Activated naive CD8-positive, alpha-beta T cell (primary cell): ENCODE measurements around the gene GRIK3.
"Not testable (repeated sequence)": the region's sequence is repeated elsewhere in the genome, so short reads cannot be mapped to it uniquely, and the experiment has no call there.

Source experiments
- H3K27ac Mint-ChIP-seq: one replicate; pipeline ENCODE4 v1.8.0; 2021; ENCODE audit warnings: mixed read lengths
- H3K27me3 Mint-ChIP-seq: one replicate; pipeline ENCODE4 v1.8.0; 2021; ENCODE audit warnings: mixed read lengths
- H3K36me3 Mint-ChIP-seq: one replicate; pipeline ENCODE4 v1.8.0; 2021; ENCODE audit warnings: mixed read lengths
- H3K4me1 Mint-ChIP-seq: one replicate; pipeline ENCODE4 v1.8.0; 2021; ENCODE audit warnings: low read depth, mixed read lengths
- H3K4me3 Mint-ChIP-seq: one replicate; pipeline ENCODE4 v1.8.0; 2021; ENCODE audit warnings: mild to moderate bottlenecking, mixed read lengths
- H3K9me3 Mint-ChIP-seq: one replicate; pipeline ENCODE4 v1.8.0; 2021; ENCODE audit warnings: low read depth, mixed read lengths

The GRIK3 gene

DNA sequence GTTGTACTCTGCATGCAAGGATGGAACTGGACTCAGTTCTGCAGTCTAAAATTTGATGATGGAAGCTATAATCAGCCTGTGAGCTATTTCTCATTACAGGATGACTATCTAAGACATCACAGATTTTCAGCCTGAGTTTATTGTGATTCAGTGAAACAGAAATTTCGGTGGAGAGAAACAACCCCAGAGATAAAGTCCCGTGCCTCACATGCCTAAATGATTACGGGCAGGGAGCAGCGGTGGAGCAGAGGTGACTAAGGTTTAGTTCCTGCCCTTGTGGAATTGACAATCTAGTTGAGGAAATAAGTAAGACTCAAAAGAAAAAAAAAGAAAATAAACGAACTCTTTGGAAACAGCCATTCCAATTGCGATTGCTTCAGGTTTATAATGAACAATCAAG lies 96.9 kb downstream of the GRIK3 start:
- H3K27me3 Mint-ChIP-seq: peaks cover 10% of the 10 kb centered on the region
- H3K36me3 Mint-ChIP-seq: no peaks in the 10 kb centered on the region
- H3K27ac Mint-ChIP-seq: no peak overlapping the region
- H3K9me3 Mint-ChIP-seq: no peaks in the 10 kb centered on the region
- no peaks in the 10 kb centered on the region for H3K4me1 Mint-ChIP-seq
- H3K4me3 Mint-ChIP-seq: no peak overlapping the region

DNA sequence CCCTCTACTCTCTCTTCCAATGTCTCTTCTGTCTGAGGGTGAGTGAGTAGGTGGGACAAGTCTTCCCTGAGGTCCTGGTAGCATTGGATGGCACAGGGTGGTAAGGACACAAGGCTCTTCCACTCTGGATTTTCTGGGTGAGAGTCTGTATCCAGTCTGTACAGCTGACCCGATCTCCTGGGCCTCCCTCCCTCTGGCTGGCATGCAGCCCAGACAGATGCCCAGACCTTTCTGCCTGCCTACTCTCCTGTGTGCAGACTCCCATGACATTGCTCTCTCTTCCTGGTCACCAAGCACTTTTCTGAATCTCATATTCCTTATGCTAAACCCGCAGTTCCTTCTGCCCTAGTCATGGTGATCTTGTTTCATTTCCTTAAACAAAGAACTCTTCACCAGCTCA lies 100.3 kb downstream of the GRIK3 start:
- Mint-ChIP-seq H3K27me3 (peaks cover 10% of the 10 kb centered on the region), H3K27ac (no peak overlapping the region), H3K36me3 (no peaks in the 10 kb centered on the region), H3K4me3 (no peak overlapping the region), H3K9me3 (no peaks in the 10 kb centered on the region), H3K4me1 (no peaks in the 10 kb centered on the region)

DNA sequence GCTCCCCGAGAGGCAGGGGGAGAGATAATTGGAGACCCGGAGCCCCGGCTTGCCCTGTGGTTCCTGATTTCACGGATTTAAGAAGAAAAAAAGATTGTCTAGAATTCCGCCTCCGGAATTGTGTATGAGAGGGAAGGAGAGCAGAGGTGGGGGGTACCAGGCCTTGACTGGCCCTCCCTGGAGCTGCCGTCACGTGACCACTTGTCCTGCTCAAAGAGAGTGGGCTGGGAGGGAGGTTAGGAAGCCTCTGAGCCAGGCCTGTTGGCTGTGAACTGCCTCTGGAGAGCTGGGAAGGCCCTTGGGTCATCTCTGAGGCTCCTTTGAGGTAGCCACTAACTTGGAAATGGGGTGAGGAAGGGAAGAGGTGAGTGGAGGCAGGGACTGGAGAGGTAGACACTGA lies 106.5 kb downstream of the GRIK3 start:
- Mint-ChIP-seq H3K4me1 (no peaks in the 10 kb centered on the region), H3K27ac (no peak overlapping the region), H3K9me3 (no peaks in the 10 kb centered on the region), H3K4me3 (no peak overlapping the region), H3K27me3 (peaks cover 3% of the 10 kb centered on the region), H3K36me3 (no peaks in the 10 kb centered on the region)

DNA sequence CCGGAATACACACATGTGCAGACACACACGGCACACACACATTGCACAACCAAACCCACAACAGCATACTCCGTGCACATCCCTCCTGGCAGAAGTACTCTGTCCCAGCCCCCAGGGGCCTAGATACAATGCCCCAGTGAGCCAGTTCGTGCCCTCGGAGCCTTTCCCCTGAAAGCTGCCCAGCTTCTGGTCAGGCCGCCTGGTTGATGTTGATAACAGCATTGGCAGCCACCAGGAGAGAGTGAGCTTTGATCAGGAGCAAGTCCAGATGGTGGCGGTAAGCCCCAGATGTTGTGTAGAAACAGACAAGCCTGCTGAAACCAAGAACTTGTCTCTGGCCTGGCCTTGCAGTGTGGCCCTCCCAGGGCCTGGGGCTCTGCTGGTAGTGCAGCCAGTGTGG lies 109.1 kb downstream of the GRIK3 start:
- no peaks in the 10 kb centered on the region for H3K36me3 Mint-ChIP-seq

DNA sequence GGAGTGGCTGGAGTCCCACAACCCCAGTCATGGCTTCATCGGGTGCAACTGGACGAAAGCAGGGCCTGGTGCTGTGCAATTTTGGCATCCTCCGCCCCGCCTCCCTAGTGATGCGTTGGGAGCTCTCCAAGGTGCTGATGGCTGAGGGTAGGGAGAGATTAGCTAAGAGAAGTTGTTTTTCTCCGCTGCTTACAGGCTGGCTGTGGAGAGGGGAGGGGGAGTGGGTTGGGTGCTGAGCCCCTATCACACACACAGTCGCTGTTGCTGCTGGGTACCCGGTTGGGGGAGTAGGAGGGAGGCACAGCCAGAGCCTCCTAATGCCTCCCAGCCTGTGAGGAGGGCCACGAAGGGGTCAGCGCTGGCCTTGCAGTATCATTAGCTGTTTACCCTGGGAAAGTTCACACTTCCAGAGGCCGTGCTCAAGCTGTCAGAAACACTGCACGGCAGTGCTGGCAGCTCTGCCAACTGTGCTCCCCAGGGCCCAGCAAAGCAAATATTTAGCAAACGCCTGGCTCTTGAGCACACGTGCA lies 110.0 kb downstream of the GRIK3 start:
- H3K27me3 Mint-ChIP-seq: peaks cover 3% of the 10 kb centered on the region
- H3K4me1 Mint-ChIP-seq: no peaks in the 10 kb centered on the region
- no peak overlapping the region for H3K27ac Mint-ChIP-seq
- no peaks in the 10 kb centered on the region for H3K9me3 Mint-ChIP-seq
- H3K4me3 Mint-ChIP-seq: no peak overlapping the region
- no peaks in the 10 kb centered on the region for H3K36me3 Mint-ChIP-seq

More for the DNA sequence above, 109.1 kb downstream of the GRIK3 start:
- H3K4me3 Mint-ChIP-seq: no peak overlapping the region
- H3K9me3 Mint-ChIP-seq: no peaks in the 10 kb centered on the region
- H3K27ac Mint-ChIP-seq: no peak overlapping the region
- H3K27me3 Mint-ChIP-seq: peaks cover 3% of the 10 kb centered on the region
- no peaks in the 10 kb centered on the region for H3K4me1 Mint-ChIP-seq

DNA sequence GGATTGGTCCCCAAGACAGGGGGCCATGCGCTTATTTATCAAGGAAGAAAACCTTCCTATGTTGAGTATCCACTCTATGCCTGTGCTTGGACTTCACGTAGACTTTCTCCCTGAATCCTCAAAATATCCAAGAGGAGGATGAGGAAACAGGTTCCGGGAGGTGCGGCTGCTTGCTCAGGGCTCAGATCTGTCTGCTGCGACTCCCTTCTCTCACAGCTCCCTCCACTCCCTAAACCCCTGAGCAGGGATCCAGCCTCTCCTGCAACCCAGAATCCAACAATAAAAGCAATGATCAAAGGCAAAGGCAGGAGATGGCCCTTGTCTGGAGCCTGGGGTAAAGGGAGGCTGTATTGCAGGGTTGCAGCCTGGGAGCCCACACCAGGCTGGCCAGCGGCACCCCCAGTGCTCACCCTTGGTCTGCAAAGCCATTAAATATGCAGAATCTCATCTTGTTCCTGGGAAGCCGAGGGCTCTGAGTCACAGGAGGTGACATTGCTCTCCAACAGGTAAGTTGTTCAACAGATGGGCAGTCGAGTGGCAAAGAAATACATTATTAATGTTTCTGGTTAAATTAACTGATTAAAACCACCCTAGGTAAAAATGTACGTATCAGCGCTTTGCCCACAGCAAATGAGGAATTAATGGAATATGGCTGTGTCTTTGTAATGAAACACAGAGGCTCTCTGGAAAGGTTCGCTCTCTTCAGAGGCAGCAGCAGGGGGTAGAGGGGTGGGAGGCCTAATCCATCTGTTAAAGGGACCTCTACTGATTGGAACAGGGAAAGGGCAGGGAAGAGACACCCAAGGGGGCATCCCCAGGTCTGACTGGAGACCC lies 111.5 kb downstream of the GRIK3 start:
- H3K4me1 Mint-ChIP-seq: no peaks in the 10 kb centered on the region
- H3K4me3 Mint-ChIP-seq: no peak overlapping the region
- peaks cover 3% of the 10 kb centered on the region for H3K27me3 Mint-ChIP-seq
- H3K9me3 Mint-ChIP-seq: no peaks in the 10 kb centered on the region
- no peaks in the 10 kb centered on the region for H3K36me3 Mint-ChIP-seq
- H3K27ac Mint-ChIP-seq: no peak overlapping the region

DNA sequence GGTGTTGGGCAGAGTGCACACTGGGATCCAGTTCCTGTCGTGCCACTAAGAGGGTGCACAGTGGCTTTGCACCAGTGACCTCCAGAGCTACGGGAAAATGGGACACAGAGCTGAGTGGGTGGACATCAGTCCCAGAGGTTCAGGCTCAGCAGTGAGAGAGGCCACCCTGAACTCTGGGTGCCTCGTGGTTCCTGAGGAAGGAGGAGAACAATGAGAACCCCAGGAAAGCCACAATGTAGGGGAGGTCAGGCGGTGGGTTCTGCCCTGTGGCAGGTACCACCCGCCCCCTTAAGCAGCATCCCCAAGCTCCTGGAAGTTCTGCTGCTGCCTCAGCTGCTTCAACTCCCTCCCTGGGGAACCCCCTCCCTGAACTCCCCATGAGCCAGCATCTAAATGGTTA lies 112.2 kb downstream of the GRIK3 start:
- Mint-ChIP-seq H3K9me3 (no peaks in the 10 kb centered on the region), H3K4me1 (no peaks in the 10 kb centered on the region), H3K27me3 (peaks cover 3% of the 10 kb centered on the region), H3K36me3 (no peaks in the 10 kb centered on the region), H3K27ac (no peak overlapping the region), H3K4me3 (no peak overlapping the region)

DNA sequence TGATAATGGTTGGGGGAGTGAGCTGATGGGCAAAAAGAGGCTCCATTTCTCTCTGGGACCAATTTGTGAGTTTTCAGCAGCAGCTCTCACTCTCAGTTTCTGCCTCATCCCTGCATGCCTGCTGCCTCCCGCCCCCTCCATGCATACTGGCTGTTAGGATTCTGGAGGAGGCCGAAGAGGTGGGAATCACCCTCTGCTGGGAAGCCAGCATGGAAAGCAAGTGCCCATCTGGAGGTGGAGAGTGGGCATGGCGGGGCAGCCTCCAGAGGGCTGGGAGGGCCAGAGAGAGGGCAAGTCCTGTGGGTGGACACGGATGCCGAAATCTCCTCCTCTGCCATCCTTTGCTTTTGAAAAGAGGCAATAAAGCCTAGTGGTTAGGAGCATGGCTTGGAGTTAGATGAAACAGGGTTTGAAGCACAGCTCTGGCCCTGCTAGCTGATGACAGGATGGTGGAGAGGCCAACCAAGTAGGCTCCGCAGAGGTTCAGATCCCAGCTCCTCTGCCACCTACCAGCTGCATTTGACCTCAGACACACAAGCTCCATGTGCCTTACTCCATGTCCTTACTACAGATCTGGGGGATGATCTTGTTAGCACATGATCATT lies 113.4 kb downstream of the GRIK3 start:
- peaks cover 3% of the 10 kb centered on the region for H3K27me3 Mint-ChIP-seq
- no peaks in the 10 kb centered on the region for H3K4me1 Mint-ChIP-seq
- H3K4me3 Mint-ChIP-seq: no peak overlapping the region
- H3K36me3 Mint-ChIP-seq: no peaks in the 10 kb centered on the region
- no peak overlapping the region for H3K27ac Mint-ChIP-seq
- no peaks in the 10 kb centered on the region for H3K9me3 Mint-ChIP-seq

DNA sequence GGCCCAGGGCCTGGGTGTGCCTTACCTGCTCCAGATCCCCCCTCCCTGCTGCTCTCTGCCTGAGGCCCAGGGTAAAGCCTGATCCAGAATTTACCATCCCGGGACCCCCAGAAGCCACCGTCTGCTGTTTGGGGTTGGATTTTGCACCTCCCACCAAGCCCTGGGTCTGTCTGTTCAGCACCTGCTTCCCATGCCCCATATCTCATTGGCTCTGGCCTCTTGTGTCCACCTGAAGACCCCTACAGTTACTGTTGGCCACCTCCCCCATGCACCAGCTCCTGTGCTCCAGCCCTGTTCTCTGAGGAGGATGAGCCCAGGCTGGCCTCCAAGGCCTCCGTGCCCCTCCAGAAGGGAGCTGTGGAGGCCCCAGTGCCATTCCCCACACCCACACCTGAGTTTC lies 113.9 kb downstream of the GRIK3 start:
- no peak overlapping the region for H3K27ac Mint-ChIP-seq
- H3K4me3 Mint-ChIP-seq: no peak overlapping the region
- H3K27me3 Mint-ChIP-seq: peaks cover 3% of the 10 kb centered on the region
- H3K9me3 Mint-ChIP-seq: no peaks in the 10 kb centered on the region
- H3K36me3 Mint-ChIP-seq: no peaks in the 10 kb centered on the region
- H3K4me1 Mint-ChIP-seq: no peaks in the 10 kb centered on the region

DNA sequence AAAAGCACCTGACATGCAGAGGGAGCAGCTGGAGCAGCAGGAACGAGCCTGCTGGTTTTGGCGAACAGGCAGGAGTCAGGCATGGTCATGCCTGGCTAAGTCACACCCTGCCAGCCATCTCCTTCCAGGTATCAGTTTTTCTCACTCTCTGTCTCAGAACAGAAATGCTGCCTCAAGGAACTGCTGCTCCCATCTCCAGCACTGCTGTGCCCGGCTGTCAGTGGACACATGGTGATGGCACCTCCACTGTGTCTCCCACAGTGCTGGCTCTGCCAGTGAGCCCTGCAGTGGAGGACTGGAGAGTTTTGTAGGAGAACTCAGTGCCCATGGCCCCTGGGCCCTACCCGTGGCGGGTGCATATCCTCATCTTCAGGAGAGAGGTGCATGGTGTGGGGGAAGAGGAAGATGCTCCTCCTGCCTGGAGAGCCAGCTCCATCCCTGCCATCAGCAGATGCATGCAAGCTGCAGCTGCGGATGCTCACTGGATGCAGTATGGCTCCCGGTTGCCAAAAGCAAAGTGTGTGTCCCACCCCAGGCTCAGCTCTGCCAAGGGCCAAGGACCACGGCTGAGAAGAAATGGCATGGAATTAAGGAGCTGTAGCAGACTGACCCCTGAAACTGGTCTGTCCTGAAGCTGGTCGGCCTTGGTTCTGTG lies 114.7 kb downstream of the GRIK3 start:
- Mint-ChIP-seq H3K9me3 (no peaks in the 10 kb centered on the region), H3K27me3 (peaks cover 3% of the 10 kb centered on the region), H3K4me1 (no peaks in the 10 kb centered on the region), H3K27ac (no peak overlapping the region), H3K4me3 (no peak overlapping the region), H3K36me3 (no peaks in the 10 kb centered on the region)

DNA sequence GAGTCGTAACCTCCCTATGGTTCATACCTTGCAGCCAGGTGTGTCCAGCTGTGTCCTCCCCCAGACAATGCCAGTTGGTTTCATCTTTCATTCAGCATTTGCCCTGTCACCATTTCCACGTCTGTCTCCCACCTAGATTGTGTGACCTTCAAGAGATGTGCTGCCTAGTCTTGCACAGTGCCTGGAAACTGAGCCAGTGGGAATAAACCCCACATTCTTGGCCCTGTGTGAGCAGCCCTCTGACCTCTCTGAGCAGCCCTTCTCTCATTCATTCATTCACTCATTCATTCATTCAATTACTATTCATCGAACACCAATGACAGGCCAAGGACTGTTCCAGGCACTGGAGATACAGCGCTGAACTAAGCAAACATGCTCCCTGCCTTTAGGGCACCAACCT lies 115.7 kb downstream of the GRIK3 start:
- Mint-ChIP-seq H3K27me3 (peaks cover 4% of the 10 kb centered on the region), H3K36me3 (no peaks in the 10 kb centered on the region), H3K4me3 (no peak overlapping the region), H3K9me3 (no peaks in the 10 kb centered on the region), H3K27ac (no peak overlapping the region), H3K4me1 (no peaks in the 10 kb centered on the region)

DNA sequence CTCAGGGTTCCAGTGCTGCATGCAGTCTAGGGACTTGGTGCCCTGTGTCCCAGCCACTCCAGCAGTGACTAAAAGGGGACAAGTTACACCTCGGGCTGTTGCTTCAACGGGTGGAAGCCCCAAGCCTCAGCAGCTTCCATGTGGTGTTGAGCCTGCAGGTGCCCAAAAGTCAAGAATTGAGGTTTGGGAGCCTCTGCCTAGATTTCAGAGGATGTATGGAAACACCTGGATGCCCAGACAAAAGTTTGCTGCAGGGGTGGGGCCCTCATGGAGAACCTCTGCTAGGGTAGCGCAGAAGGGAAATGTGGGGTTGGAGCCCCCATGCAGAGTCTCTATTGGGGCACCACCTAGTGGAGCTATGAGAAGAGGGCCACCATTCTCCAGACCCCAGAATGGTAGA lies 117.8 kb downstream of the GRIK3 start:
- H3K4me3 Mint-ChIP-seq, H3K9me3 Mint-ChIP-seq, H3K27me3 Mint-ChIP-seq, H3K36me3 Mint-ChIP-seq, H3K27ac Mint-ChIP-seq, H3K4me1 Mint-ChIP-seq: not testable (repeated sequence)

DNA sequence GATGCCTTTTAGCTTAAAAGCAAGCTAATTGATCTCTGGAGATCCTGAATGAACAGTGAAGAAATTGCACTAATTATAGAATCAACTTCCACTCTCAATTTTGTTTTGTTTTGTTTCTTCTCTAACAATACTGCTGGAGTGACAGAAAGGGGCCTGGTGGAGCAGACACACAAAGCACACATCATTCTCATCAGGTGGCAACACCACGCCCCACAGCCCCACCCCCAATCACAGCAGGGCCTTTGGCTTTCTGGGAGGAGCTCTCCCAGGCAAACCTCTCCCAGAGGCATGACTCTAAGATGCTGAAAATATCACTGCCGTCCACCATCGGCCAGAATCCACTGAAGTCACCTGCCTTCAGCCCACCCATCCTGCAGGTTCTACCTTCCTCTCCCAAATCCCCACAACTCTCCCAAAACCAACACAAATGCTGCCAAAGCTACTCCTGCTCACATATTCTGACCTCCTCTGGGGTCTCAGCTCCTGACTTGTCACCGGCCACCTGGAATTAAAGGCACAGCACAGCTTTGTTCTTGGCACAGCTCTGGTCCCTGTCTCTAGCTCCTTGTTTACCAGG lies 120.7 kb downstream of the GRIK3 start:
- Mint-ChIP-seq H3K27ac (no peak overlapping the region), H3K4me3 (no peak overlapping the region), H3K4me1 (no peaks in the 10 kb centered on the region), H3K36me3 (no peaks in the 10 kb centered on the region), H3K9me3 (no peaks in the 10 kb centered on the region), H3K27me3 (peaks cover 11% of the 10 kb centered on the region)

DNA sequence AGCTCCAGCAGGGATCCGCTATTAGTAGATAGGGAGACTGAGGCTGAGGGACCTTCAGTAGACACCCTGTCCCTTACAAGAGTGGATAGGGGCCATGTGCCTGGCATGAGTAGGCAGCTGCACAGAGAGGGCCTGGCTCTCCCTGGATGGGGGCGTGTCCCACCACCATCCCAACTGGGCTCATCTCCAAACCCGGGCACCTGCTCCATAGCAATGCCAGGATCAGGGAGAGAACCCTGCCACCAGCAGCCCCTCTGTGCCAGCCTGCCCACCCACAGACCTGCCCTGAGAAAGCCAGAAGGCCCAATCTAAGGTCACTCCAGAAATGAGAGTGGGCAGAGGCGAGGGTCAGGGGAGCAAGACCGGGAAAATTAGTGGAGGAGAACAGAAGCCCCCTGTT lies 121.3 kb downstream of the GRIK3 start:
- no peaks in the 10 kb centered on the region for H3K9me3 Mint-ChIP-seq
- H3K27me3 Mint-ChIP-seq: peaks cover 11% of the 10 kb centered on the region
- no peaks in the 10 kb centered on the region for H3K4me1 Mint-ChIP-seq
- H3K36me3 Mint-ChIP-seq: no peaks in the 10 kb centered on the region
- H3K4me3 Mint-ChIP-seq: no peak overlapping the region
- no peak overlapping the region for H3K27ac Mint-ChIP-seq

DNA sequence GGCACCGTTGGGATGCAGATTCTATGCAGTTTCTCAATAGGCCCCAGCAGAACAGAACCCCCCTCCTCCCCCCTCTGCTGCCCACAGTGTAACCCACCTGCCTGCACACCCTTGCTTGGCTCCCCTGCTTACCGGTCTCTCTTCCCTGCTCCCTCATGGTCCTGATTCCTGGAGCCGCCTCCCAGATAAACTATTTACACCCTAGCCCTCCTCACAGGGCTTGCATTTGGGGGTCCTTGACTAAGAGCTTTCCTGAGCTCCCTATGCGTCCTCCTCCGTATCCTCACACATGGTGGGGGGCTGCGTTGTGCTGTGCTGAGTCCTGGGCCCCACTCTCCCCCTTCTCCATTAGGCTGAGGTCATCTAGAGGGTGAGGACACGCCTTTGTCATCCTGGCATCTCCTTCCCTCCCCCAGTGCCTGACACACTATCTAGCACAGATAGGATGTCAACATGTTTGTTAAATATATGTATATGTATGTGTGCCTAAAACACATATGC lies 121.9 kb downstream of the GRIK3 start:
- no peaks in the 10 kb centered on the region for H3K36me3 Mint-ChIP-seq
- peaks cover 11% of the 10 kb centered on the region for H3K27me3 Mint-ChIP-seq
- H3K4me1 Mint-ChIP-seq: no peaks in the 10 kb centered on the region
- no peak overlapping the region for H3K4me3 Mint-ChIP-seq
- no peak overlapping the region for H3K27ac Mint-ChIP-seq
- no peaks in the 10 kb centered on the region for H3K9me3 Mint-ChIP-seq
